DMS53 treated with DMSO at 0.1 percent for 48 hours (cell line): ENCODE data around the gene KRTAP29-1.
"Not testable (repeated sequence)": the region's sequence is repeated elsewhere in the genome, so short reads cannot be mapped to it uniquely, and the experiment has no call there.

Source experiments
- DNase-seq: peaks from one replicate; lab custom pipeline; 2025; ENCODE audit not compliant: unreplicated experiment; lab: John Stamatoyannopoulos, UW

The KRTAP29-1 gene

GRCh38 chr17:41302981-41303380, 330 bp upstream of the KRTAP29-1 start:
- no peak for DNase-seq

DNA sequence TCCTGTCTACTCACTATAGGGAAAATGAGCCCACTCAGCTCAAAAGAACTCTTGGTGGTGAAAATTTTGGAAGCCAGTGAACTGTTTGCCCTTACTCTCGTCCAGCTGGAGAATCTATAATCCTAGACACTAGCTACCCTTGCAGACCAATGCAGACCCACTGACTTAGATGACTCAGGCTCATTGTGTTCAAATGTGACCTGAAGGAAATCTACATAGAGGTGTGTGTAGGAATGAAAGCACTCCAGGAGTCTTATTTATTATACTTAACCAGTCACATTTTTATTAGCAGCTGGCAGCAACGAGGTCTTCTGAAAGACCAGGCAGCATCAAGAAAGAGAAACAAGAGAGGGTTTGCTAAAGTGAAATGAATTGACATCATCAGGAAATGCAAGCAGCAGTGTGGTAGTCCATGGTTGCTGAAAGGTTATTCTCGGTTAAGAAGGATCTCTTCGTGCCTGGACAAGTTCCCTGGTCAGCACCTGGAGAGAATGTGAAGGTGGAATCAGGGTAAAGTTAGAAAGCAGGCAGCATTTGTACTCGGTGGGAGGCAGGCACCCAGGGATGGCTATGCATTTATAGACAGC, 1.4 kb downstream of the KRTAP29-1 start:
- DNase-seq, result no peak

DNA sequence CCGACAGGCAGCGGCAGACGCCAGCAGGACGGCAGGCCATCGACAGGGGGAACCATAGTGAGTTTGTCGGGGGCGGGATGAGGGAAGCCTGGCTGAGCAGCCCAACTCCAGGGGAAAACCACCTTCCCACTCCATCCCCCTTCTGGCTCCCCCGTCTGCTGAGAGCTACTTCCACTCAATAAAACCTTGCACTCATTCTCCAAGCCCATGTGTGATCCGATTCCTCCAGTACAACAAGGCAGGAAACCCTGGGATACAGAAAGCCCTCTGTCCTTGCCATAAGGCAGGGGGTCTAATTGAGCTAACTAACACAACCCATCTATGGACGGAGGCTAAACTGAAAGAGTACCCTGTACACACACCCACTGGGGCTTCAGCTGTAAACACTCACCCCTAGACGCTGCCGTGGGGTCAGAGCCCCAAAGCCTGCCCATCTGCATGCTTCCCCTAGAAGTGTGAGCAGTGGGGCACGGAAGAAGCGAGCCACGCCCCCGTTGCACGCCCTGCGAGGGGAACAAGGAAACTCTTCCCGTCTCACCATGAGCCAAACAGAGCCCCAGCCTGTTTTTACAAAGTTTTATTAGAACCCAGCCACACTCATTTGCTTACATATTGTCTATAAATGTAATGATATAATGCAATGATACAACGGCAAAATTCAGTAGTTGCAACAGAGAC, 4.1 kb downstream of the KRTAP29-1 start:
- no peak for DNase-seq

DNA sequence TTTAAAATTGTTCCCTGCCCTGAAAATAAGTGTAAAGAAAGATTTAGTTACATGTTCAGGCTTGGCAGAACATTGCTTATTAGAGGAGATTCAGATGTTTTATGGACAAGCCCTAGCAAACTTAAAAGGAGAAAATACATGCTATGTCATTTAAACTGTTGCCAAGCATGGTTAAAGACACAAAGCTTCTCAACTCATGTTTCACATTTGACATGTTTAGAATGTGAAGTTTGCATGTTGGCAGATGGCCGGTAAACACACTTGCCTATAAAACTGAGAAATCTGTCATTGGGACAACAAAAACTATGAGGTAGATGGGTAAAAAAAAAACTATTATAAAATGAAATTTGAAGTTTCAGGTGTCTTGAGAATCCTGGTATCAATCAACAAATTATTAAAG, 5.8 kb downstream of the KRTAP29-1 start:
- DNase-seq, result no peak

- no peak for DNase-seq
Measured at GRCh38 chr17:41294016-41294415, 8.6 kb downstream of the KRTAP29-1 start.

DNA sequence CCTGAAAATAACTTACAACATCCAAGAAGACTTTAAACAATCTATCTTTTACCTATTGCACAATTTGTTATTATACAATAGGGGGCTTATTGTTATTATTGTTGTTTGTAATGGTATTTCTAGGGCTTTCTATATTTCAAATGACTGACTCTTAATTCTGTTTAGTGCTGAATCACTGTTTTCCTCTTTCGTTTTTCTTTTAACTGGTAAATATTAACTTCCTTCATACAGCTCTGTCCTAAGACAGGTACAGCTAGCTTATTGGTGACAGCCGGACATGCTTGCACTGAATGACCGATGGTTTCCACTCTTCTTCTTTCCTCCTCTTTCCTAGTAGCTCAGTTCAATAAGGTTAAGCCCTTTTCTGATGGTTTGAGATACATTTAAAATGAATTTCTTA, 15.6 kb downstream of the KRTAP29-1 start:
- DNase-seq, result no peak

DNA sequence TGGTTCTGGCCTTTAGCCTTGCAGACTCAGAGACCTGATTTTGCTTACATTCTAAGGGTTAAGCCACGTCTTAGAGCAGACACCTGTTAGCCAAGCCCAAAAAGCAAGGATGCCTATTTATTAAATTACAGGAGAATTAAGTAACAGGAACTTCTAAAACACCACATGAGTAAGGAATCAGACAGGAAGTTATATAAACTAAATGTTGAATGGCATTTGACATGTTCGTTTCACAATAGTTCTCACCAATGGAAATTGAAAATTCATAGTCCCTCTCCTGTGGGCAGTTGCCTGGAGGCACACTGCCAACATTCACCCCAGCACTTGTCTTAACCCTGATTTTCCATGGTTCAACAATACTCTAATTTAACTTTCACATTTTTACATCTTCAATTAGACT, 18.1 kb downstream of the KRTAP29-1 start:
- no peak for DNase-seq

DNA sequence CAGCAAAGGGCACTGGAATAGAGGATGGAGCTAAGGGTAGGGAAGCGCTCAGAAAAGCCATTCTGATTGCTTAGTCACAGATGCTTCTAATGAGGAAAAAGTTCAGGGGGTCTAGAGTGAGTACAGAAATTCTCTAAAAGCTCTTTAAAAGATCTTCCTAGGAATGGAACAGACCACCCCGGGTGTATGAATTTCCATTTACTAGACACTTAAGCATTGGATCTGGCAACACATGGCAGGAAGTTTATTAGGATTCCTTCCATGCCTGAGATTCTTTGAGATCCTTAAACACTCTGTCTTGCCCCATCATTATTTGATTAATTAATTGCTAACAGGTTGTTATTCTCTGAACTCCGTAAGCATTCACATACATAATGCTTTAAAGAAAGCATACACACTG, 18.6 kb downstream of the KRTAP29-1 start:
- no peak for DNase-seq

DNA sequence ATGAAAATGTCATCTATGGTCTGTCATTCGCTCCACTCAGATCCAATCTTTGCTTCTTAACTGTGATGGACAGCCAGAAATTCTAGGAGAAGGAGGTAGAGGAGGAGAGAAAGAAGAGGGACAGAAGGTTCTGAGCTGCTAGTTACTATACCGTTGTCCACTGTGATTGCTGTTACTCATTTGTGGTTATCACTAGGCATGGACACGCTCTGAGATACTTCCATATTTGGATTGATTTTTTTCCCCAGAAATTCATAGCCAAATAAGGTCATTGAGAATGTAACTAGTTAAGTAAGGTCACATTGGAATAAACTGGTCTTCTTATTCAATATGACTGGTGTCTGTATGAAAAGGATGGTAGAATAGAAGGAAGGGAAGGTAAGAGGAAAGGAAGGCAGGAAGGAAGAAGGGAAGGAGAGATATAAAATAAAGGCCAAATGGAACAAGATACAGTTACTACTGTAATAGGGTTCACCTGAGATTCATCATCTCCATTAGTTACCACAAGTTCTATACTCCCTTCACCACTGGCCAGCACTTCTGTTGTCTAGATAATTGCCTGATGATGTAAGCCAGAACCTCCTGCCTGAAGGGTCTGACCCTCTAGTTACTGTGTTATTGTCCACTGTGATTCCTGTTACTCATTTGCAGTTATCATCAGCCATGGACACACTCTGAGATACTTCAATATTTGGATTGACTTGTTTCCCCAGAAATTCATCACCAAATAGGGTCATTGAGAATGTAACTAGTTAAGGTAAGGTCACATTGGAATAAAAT, 24.3 kb downstream of the KRTAP29-1 start:
- DNase-seq, result no peak

DNA sequence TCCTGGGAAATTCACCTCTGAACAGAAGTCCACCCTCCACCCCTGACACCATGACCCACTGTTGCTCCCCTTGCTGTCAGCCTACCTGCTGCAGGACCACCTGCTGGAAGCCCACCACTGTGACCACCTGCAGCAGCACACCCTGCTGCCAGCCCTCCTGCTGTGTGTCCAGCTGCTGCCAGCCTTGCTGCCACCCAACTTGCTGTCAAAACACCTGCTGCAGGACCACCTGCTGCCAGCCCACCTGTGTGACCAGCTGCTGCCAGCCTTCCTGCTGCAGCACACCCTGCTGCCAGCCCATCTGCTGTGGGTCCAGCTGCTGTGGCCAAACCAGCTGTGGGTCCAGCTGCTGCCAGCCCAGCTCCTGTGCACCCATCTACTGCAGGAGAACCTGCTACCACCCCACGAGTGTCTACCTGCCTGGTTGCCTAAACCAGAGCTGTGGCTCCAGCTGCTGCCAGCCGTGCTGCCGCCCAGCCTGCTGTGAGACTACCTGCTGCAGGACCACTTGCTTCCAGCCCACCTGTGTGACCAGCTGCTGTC, 26.9 kb downstream of the KRTAP29-1 start, which contains the start of gene KRTAP9-7:
Gene KRTAP9-7, plus strand, starts transcription at position 51 of the 543 bp plus-strand sequence. Its CDS starts 0 bp downstream, at position 51.
- DNase-seq, result not testable (repeated sequence)

- DNase-seq, result no peak
Measured at GRCh38 chr17:41271858-41272257, 30.8 kb downstream of the KRTAP29-1 start.

GRCh38 chr17:41271323-41271722, 31.3 kb downstream of the KRTAP29-1 start:
- not testable (repeated sequence) for DNase-seq

DNA sequence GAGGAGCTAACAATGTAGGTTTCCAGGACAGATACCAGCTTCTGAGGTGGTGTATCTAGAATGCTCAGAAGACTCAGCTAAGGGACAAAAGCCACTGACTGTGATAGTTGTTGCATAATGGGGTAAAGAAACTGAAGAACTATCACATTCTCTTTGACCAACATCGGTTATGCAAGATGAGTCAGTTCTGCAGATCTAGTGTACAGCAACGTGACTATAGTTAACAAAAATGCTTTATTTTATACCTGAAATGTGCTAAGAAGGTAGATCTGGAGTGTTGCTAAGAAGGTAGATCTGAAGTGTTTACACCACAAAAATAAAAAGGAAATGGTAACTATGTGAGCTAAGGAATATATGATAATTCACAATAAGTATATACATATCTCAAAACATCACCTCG, 34.9 kb downstream of the KRTAP29-1 start:
- DNase-seq, result no peak

DNA sequence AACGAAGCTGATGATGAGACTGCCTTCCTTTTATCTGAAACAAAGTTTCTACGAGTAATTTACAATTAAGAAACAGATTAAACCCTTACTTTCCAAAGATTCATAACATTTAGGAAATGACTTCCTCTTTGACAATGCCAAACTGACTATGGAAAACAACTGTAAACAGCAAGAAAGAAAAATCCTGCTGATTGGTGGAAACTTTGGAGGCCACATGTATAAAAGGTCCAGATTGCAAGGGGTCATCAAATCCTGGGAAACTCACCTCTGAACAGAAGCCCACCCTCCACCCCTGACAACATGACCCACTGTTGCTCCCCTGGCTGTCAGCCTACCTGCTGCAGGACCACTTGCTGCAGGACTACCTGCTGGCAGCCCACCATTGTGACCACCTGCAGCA, 37.6 kb downstream of the KRTAP29-1 start, which contains the start of gene KRTAP9-6:
Gene KRTAP9-6, plus strand, starts transcription at position 301 of the 400 bp plus-strand sequence. Its CDS starts 0 bp downstream, at position 301.
- DNase-seq, result no peak

DNA sequence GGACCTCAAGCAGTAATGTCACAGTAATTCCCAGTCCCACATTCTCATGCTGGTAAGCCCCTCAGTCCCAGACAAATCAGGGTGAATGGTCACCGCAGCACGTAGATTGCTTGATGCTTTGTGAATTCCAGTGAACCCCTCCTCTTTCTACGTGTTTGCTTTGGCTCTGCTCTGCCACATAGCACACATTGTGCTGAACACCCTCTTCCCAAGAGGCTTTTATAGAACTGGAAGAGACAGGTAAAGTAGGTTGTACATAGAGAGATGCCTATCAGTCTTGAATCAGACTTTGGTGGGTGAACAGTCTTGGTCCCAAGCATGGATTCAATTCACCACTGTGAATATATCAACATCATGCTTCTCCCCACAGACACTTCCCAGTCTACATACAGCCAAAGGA, 38.1 kb downstream of the KRTAP29-1 start:
- no peak for DNase-seq

DNA sequence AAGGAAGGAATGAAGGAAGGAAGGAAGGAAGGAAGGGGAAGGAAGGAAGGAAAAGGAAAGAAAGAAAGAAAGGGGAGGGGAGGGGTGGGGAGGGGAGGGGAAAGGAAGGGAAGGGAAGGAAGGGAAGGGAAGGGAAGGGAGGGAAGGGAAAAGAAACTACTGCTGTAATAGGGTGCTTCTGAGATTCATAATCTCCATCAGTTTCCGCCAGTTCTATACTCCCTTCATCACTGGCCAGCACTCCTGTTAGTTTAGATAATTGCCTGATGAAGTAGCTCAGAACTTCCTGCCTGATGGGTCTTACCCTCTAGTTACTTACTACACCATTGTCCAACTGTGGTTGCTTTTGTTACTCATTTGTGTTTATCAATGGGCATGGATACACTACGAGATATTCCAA, 39.4 kb downstream of the KRTAP29-1 start:
- no peak for DNase-seq

DNA sequence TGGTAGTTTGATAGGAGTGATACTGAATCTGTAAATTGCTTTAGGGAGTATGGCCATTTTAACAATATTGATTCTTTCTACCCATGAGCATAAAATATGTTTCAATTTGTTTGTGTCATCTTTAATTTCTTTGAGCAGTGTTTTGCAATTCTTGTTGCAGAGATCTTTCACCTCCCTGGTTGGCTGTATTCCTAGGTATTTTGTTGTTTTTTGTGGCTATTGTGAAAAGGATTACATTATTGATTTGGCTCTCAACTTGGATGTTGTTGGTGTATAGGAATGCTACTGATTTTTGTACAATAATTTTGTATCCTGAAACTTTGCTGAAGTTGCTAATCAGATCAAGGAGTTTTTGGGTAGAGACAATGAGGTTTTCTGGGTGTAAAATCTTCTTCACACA, 44.2 kb downstream of the KRTAP29-1 start:
- no peak for DNase-seq

DNA sequence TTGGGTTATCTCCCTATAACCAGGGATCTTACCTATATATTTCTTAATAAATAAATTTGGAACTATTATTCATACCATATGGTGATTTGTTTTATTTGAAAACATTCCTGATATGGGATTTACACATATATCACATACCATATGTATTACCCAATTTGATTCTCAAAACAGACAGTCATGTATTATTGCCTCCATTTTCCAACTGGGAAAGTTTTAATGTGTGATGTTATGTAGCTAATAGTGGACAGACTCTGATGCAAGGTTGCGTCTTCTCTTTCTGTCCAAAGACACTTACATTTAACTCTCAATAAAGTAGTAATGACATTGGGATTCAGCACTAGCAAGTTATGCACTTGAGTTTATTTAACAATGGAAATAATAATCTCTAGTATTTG, 46.4 kb downstream of the KRTAP29-1 start:
- no peak for DNase-seq

DNA sequence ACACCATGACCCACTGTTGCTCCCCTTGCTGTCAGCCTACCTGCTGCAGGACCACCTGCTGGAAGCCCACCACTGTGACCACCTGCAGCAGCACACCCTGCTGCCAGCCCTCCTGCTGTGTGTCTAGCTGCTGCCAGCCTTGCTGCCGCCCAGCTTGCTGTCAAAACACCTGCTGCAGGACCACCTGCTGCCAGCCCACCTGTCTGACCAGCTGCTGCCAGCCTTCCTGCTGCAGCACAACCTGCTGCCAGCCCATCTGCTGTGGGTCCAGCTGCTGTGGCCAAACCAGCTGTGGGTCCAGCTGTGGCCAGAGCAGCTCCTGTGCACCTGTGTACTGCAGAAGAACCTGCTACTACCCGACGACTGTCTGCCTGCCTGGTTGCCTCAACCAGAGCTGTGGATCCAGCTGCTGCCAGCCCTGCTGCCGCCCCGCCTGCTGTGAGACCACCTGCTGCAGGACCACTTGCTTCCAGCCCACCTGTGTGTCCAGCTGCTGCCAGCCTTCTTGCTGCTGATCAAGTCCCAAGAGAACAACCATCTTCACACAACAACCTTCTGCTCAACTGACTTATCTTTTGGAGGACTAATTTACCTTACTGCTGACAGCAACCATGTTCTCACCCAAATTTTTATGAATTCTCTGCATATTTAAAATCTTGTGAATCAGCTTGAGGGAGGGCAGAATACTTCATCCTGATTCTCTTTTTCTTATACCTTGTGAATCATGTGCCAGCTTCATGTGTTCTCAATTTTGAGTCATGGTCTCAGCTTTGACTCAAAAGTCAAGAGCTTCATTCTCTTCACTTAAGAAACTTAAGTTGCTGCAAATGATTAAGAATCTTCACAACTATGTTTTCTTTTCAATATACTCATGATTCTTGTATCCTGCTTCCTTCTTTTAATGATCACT, 47.0 kb downstream of the KRTAP29-1 start, which contains the start of gene KRTAP9-9:
Gene KRTAP9-9, plus strand, starts transcription at position 4 of the 910 bp plus-strand sequence.
- not testable (repeated sequence) for DNase-seq

DNA sequence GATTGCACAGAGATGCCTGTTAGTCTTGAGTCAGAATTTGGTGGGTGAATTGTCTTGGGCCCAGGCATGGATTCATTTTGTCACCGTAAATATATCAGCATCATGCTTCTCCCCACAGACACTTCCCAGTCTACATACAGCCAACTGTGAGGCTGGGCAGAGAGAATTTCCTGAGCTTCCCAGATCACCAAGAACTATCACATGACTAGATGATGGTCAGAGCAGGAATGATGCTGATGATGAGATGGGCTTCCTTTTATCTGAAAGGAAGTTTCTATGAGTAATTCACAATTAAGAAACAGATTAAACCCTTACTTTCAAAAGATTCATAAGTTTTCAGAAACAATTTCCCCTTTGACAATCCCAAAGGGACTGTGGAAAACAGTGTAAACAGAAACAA, 47.8 kb downstream of the KRTAP29-1 start:
- no peak for DNase-seq
